ENCODE results near the gene ZBTB8A.

DNA sequence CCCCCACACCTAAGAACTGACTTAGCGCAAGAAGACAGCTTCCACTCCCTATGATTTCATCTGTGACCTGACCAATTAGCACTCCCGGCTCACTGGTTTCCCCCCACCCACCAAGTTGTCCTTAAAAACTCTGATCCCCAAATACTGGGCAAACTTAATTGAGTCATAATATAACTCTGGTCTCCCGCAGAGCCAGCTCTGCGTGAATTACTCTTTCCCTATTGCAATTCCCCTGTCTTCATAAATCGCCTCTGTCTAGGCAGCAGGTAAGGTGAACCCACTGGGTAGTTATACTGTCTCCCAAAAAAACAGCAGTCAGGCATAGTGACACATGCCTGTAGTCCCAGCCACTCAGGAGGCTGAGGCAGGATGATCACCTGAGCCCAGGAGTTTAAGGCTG is 74.2 kb downstream of the ZBTB8A start:
- TF ChIP-seq, protein P1, sequence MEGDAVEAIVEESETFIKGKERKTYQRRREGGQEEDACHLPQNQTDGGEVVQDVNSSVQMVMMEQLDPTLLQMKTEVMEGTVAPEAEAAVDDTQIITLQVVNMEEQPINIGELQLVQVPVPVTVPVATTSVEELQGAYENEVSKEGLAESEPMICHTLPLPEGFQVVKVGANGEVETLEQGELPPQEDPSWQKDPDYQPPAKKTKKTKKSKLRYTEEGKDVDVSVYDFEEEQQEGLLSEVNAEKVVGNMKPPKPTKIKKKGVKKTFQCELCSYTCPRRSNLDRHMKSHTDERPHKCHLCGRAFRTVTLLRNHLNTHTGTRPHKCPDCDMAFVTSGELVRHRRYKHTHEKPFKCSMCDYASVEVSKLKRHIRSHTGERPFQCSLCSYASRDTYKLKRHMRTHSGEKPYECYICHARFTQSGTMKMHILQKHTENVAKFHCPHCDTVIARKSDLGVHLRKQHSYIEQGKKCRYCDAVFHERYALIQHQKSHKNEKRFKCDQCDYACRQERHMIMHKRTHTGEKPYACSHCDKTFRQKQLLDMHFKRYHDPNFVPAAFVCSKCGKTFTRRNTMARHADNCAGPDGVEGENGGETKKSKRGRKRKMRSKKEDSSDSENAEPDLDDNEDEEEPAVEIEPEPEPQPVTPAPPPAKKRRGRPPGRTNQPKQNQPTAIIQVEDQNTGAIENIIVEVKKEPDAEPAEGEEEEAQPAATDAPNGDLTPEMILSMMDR (IDR thresholded peaks at IDR 0.05) = no peak
- TF ChIP-seq POLR2A (IDR thresholded peaks at IDR 0.05) = no peak
